ENCODE data around the gene LDHAL6B.

DNA sequence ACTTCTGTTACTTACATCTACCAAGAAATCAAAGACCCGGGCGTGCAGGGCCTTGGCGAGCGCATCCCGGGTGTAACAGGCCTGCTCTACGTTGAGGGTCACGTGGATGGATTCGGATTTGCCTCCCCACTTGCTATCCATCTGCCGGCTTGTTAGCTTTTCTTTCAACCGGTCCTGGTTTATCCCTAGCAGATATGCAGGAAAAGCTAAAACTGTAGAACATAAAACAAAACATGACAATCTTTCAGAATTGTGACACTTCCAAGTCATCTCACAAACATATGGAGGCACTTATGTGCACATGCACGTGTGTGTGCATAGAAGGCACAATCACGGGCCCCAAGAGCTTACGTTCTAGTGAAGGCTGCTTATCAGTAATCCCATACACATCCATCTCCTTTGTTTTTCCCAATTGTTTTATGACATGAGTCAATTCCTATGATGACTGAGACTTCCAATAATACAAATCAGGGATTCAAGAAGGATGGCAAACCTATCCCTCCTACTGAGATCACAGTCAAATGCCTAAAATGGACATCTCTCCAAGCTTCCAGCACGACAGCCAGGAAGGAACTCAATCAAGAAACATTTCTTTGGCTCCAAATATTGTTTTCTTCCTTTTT, 11.3 kb downstream of the LDHAL6B start:
- TF ChIP-seq POLR2A (IDR thresholded peaks at IDR 0.05) (no peak), EP300 (IDR thresholded peaks at IDR 0.05) (no peak), CTCF (IDR thresholded peaks at IDR 0.05) (no peak), POLR2AphosphoS5 (IDR thresholded peaks at IDR 0.05) (no peak)
